GM19452 (cell line): ENCODE measurements around the gene PITPNM1.
"Not testable (repeated sequence)": the region's sequence is repeated elsewhere in the genome, so short reads cannot be mapped to it uniquely, and the experiment has no call there.

Source experiments
- ATAC-seq: cut with Tn5 transposase; IDR thresholded peaks from one replicate; pipeline ENCODE4 v1.9.1; 2021; ENCODE audit not compliant: unreplicated experiment

Gene PITPNM1

DNA sequence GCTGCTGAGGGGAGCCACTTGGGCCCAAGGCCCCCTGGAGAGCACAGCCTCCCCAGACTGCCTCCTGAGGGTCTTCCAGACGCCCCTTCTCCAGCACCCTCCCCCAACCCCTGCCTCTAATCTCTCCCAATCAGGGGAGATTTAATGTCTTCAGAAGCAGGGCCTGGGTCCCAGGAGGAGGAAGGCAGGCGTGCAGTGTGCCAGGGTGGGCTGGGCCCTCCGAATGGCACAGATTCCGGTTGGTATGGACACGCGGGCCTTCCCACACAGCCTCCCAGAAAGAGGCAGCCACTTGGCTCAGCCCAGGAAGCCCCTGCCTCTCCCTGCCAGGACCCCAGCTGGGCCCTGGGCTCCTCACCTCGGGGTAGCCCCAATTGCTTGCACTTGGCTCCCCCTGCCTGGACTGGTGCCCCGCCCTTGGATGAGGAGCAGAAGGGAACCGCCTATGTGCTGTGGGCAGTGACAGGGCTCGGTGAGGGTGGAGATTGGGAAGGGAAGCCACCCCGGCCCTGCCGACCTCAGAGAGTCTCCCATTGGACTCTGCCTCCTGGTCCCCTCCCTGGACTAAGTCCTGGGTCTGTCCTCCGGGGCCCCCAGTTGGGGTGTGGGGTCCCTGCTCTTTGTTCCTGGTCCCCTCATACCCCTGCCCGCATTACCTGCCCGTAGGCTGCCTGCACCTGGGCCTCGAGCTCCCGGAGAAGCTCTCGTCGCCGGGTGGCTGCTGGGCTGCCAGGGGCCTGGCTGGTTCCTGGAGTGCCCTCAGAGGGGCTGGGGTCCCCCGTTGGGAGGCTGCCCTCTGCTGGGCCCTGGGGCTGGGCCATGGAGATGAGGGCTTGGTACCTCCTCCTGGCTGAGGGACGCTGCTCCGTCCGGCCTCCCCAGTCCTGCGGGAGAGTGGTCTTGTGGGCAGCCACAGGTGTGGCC, 18.7 kb upstream of the PITPNM1 start:
- ATAC-seq: no peak

DNA sequence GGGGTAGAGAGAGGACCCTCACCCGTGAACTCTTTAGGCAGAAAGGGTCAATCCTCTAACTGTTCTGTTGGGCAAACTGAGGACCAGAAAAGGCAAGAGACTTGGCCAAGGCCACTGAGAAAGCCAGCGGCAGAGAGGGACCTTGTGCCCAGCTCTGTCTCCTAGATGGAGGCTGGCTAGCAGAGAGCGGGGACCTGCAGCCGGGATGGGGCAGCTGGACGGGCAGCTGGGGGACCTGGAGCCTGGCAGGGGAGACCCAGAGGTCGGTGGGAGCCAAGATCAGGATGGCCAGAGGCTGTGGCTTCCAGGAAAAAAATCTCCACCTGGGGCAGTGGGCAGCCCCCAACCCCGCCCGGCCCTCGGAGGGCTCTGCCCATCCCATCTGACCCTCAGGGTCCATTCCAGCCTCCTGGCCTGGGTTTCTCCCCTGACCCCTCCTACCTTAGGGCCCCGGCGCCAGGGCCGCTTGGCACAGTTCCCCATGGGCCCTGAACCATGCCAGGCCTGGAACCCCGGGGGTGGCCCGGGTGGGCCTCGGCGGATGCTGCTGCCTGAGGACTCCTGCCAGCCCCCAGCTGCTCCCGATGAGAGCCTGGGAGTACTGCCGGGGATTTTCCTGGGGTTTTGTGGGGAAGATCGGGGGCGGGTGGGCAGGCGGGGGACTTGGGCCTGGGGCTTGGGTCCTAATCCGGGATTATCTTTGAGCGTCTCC, 17.8 kb upstream of the PITPNM1 start, which contains the start of gene CABP2:
TSS of gene CABP2 (minus strand) at position 603 of the 712 bp plus-strand sequence. CDS start at position 483, 120 bp downstream.
- no peak for ATAC-seq

DNA sequence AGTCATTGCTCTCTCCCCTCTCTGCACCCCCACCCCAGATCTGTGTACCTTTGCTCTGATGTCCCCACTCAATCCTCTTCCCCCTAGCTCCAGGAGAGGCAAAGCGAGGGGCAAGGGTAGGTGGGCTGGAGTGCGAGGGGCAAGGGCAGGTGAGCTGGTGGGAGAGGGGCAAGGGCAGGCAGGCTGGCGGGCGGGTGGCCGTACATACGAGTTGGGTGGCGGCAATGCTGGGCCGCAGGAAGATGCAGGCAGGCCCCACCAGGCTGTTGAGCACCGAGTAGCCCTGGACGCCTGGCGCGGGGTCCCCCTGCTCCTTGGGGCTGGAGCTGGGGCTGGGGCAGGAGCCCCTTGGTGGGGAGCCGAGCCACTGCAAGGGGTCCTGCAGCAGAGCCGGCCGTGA, 17.2 kb upstream of the PITPNM1 start:
- no peak for ATAC-seq

DNA sequence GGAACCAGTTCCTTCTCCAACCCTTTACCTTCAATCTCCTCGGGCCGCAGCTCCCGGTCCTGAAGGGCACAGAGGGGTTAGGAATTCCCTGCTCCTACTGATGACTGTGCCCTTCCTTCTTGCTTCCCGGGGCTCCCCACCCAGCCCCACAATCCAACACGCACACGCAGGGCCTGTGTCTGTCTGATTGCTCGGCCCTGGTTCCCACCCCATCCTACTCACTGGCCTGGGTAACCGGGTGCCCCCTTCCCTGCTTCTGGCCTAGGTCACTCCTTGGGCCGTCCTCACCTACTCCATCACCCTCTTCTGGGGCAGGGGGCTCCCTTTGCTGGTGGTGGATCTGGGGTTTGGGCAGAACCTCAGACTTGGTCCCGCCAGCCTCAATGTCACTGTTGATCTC, 16.8 kb upstream of the PITPNM1 start:
- ATAC-seq: no peak

DNA sequence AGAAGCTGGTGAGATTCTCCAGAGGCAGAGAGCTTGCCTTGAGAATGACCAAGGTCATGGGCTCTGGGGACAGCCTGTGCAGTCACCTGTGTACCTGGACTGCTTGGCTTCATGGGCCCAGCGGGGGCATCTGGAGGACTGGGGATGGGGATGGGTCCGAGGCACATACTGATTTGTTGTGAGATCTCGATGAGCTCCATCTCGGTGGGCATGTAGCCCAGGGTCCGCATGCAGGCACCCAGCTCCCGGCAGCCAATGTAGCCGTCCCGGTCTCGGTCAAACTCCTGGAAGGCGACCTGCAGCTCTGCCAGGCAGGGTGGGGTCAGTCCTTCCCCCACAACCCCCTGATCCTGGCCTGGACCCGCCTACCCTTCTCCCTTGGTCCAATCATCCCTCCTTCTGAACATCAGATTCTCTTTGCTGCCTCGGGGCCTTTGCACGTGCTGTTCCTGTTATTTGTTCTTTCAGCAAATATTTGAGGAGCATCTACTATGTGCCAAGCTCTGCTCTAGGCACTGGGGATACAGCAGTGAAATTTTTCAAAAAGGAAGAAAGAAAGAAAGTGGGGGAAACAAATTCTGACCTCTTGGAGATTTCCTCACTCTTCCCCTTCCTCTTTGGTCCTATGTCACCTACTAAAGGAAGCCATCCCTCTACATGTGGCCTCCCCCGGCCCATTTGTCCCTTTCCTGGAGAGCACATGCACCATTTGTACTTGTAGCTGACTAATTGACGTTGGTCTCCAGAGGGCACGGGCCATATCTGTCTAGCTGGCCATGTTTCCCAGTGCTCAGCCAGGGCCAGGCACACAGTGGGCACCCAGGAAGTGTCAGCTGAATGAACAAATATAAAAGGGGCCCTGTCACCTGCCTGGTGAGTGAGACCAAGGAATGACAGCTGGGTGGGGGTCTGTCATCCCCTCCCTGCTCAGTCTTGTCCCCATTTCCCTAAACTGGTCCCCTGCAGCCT, 16.0 kb upstream of the PITPNM1 start:
- ATAC-seq: no peak

DNA sequence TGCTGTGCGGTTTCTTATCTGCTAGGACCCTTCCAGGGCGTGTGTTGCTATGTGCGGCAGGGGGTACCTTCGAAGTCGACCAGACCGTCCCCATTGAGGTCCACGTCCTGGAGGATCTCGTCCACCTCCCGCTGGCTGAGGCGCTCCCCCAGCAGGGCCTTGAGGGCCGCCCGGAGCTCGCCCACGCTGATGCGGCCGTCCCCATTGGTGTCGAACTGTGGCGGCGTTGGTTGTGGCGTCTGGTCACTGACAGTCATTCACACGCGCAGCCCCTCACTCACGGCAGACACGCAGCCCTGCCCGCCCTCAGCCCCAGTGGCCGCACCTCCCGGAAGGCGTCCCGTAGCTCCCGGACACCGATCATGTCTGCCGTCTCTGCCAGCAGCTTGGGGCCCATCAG, 14.6 kb upstream of the PITPNM1 start:
- ATAC-seq: no peak

DNA sequence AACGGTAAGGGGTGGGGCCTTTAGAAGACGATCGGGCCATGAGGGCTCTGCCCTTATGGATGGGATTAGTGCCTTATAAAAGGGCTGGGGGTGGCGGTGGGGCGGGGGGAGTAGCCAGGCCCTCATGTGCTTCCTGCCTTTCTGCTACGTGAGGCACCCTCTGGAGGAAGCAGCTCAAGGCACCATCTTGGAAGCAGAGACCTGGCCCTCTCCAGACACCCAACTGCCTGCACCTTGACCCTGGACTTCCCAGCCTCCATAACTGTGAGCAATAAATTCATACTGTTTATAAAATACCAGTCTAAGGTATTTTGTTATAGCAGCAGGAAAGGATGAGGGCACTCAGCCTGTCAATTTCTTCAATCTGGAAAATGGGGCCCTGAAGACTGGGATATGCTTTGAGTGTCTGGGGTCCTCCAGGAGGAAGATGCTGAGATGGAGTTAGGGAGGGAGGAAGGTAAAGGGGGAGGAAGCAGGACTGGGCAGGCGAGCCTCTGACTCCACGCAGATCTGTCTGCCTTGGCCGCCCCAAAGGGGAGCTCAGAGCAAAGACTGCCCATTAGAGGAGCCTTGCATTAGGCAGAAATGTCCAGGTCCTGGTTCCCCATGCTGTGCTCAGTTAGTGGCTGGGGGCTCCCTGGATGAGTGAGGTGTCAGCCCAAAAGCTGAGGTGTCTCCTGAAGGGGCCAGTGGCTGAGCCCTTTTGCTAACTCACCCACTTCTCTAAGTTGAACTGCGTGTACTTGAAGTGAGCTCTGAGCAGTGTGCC, 12.8 kb upstream of the PITPNM1 start:
- no peak for ATAC-seq

DNA sequence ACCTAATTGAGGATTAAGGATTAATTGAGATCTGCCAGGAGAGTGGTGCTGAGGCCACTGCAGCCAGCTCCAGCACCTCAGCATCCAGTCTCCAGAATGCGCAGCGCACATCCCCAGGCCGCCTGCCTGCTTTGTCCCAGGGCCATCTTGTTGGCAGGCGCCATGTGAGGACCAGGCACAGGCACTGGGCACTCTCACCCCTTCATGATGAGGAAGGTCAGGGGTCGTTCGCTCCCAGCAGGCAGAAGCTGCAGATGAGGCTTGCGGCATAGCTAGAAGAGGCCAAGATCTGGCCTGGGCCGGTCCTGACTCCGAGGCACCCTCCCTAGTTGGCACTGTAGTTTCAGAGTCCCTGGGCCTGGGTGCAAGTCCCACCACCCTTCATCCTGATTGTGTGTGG, 11.6 kb upstream of the PITPNM1 start:
- ATAC-seq: no peak

DNA sequence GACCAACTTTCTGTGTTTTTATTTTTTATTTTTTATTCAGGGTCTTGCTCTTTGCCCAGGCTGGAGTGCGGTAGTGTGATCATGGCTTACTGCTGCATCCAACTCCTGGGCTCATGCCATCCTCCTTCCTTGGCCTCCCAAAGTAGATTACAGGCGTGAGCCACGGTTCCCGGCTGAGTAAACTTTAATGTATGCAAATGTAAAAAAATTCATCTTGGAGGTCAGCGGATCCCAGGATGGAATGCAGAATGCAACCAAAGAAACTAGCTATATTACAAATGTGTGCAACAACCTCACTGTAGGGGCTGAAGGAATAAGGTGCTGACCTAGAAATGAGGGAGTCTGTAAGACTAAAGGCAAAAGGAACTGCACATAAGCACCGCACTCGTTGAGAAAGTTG, 9.0 kb upstream of the PITPNM1 start:
- no peak for ATAC-seq

DNA sequence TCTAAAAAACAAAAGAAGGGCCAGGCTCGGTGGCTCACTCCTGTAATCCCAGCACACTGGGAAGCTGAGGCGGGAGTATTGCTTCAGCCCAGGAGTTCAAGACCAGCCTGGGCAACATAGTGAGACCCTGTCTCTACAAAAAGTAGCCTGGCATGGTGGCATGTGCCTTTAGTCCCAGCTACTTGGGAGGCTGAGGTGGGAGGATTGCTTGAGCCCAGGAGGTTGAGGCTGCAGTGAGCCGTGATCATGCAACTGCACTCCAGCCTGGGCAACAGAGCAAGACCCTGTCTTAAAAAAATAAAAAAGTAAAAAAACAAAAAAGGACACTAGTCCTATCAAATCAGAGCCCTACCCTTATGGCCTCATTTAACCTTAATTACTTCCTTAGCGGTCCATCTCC, 6.4 kb upstream of the PITPNM1 start:
- not testable (repeated sequence) for ATAC-seq

DNA sequence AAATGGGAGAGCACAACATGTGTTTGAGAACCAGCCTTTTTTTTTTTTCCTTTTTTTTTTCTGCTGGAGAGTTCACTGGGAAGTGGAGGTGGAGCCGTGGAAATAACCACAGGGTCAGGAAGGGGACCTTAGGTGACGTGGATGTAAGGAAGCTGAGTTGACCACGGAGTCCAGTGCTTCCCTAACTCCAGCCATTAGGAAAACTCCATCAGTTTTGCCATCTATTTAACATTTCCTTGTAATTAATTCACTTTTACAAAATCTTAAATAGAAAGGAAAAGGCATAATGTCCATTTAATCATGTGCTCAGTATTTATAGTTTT, 4.8 kb upstream of the PITPNM1 start:
- ATAC-seq: no peak

DNA sequence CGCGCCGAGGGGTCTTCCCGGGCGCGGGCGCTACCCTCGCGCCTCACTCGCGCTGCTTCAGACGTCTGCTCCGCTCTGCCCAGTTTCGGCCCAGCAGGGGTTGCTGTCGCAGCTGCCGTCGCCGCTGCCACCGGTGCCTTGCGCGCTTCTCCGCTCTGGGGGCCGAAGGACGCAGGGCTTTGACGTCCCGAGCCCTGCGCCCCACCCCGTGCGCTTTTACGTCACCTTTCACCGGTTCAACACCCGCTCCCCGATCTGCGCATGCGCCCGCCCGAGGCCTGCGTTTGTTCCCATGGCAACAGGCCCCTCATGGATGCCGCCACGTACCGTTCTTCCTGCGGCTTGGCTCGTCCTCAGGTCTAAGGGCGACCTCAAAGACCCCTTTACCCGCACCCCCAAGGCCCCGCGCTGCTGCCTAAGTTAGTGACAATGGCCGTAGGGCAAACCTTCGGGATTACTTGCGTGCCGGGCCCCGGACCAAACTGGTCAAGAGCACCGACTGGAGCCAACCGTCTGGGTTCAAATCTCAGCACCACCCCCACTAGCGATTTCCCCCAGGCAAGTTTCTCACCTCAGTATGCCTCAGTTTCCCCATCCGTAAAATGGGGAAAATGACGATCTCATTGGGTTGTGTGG, 3.4 kb upstream of the PITPNM1 start:
- ATAC-seq: peak; percentile 39

DNA sequence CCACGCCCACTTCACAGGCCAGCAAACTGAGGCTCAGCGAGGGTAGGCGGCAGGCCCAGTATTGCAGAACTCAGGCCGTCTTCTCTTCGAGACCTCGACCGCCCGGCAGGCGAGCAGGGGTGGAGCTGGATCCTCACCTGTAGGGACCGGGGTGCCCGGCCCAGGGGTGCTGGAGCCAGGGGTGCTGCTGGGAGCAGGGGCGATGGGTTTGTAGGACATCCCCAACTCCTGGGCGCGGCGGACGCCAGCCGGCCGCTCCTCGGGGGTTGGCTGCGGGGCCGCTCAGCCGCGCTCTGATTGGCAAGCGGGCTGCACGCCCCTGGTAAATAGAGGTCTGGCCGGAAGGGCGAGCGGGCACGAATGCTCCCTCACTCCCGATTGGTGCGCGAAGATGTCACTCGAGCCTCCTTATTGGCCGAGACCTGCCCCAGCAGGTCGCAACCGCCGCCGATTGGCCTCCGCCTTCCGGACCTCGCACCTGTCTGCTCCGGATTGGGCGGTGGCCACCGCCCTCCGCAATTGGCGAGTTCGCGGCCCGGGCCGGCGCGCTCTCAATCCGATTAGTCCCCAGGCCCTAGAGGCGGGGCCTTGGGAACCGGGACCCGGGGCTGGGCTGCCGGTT, 2.8 kb upstream of the PITPNM1 start, which contains the start of gene CDK2AP2:
TSS of gene CDK2AP2 (minus strand) at position 299 of the 622 bp plus-strand sequence. CDS start at position 219, 80 bp downstream.
- ATAC-seq: peak; percentile 76

DNA sequence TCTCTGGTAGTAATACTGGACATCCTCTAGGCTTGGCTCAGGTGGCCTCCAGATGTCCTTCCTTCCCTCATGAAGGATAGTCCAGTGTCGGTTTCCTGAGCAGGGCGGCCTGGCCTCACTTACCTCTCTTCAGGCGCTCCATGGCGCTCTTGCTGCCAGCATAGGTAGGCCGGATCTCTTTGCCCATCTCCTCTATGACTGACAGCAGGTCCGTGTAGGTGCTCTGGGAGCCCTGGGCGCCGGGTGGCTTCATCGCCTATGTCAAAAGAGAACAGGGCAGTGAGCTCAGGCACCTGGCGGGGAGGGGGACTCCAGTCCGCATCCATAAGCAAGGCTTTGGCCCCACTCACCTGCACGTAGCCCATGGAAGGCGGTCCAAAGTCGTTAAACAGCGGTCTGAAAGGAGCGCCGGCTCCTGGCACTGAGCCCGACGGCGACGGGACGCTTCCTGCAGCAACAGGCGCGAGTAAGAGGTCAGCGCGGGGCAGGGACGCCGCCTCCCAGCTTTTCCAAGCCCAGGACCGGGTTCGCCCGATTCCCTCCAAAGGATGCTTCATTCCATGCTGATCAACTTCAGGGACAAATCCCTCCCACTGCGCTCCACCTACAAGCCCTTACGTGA, 2.2 kb upstream of the PITPNM1 start:
- no peak for ATAC-seq

DNA sequence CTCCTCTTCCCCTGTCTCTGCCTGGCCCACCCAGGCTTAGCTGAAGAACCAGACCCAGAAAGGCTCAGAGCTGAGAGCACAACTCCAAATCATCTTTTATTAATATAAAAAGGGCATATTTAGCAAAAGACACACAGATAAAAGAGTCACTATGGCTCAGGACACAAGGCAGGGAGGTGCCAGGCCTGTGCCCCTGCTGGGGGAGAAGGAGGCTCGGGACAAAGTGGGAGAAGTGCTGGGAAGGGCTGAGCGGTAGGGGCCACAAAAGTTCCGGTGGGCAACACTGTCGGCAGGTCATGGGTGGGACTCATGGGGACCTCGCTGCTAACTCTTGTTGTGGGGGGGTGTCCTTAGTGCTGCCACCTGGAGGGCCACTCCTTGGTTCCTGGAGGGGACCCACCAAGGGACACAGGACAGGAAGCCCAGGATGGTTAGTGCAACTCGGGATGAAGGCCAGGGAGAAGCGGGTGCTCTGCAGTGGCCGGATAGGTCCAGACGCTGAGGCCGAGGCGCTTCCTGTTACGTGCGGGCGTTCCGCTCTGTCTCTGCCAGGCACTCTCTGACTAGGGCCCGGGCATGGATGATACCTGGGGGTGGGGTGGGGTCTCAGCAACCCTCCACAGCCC, 1.4 kb upstream of the PITPNM1 start:
- no peak for ATAC-seq

DNA sequence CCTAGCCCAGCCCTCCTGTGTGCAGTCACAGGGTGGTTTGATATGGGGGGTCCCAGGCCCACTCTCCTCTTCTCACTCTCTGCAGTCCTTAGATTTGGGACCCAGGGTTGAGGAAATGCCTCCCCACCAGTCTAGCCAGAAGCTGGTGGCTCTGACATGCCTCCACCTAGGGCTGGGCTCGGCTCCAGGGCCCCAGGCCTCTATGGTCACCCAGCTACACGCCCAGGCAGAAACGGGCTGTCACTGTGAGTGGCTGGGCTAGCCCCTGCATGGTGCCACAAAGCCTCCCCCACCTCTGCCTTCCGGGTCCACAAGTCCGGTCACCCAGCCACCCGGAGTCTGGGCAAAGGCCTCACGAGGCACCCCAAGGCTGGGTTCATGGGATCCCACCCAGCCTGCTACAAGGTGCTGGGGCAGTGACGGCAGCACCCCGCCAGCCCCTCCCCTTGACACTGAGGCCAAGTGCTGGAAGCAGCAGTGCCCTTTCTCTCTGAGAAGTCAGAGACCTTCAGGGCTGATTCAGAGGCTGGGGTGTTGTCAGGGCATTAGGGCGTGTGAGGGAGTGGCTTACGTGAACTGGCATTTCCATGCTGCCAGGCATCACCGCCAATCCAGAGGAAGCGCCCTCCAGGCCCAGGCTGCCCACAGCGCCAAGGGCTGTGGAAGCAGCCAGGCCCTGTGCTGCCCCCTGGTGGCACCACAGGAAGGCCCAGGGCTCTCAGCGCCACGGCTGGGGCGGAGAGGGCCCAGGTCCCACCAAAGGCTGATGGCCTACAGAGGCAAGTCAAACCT, 638 bp upstream of the PITPNM1 start:
- ATAC-seq: no peak
